CD4-positive, alpha-beta memory T cell (primary cell): ENCODE measurements around the gene RGS18. TPM values are rescaled to one million over a fixed set of nuclear protein-coding genes. Genes with fewer than 3 reads are reported as not detected.
"Not testable (repeated sequence)": the region's sequence is repeated elsewhere in the genome, so short reads cannot be mapped to it uniquely, and the experiment has no call there.

Experiments used
- CTCF ChIA-PET: fragments of 350-600 bp; sonication (Branson Sonifier 250); formaldehyde crosslinking; loops from one replicate; lab custom pipeline; 2021; ENCODE audit warnings: inconsistent platforms; ENCODE audit not compliant: partially characterized antibody; lab: Charles Lee
- POLR2A ChIA-PET: fragments of 350-600 bp; sonication (Branson Sonifier 250); formaldehyde crosslinking; loops from one replicate; lab custom pipeline; 2021; ENCODE audit not compliant: partially characterized antibody; lab: Charles Lee
- DNase-seq, 5 donors: peaks; one replicate each; pipeline versions ENCODE4 v3.0.0 to v3.0.0-alpha.2; 2020 to 2022; ENCODE audit warnings: mixed read lengths in 1 of 5
- H3K27ac ChIP-seq: one replicate; pipeline ENCODE4 v1.7.0; 2013; ENCODE audit warnings: low read depth, low read length
- H3K27me3 ChIP-seq: 2 replicates; pipeline ENCODE4 v1.7.0; 2013; ENCODE audit warnings: mild to moderate bottlenecking, low read length, moderate library complexity; ENCODE audit not compliant: insufficient read depth
- H3K36me3 ChIP-seq: 2 replicates; pipeline ENCODE4 v1.7.0; 2013; ENCODE audit warnings: mild to moderate bottlenecking, low read length, moderate library complexity; ENCODE audit not compliant: insufficient read depth
- H3K4me1 ChIP-seq: 2 replicates; pipeline ENCODE4 v1.7.0; 2013; ENCODE audit warnings: mild to moderate bottlenecking, low read length, moderate library complexity; ENCODE audit not compliant: insufficient read depth
- H3K4me3 ChIP-seq, 2 donors: one replicate each; pipeline ENCODE4 v1.7.0; 2013; ENCODE audit warnings: low read length in 2 of 2, mild to moderate bottlenecking in 1 of 2
- H3K9me3 ChIP-seq, 2 donors: one replicate each; pipeline ENCODE4 v1.7.0; 2013; ENCODE audit warnings: low read length in 2 of 2, control low read depth in 1 of 2; ENCODE audit not compliant: control insufficient read depth in 1 of 2
- H3K27ac Mint-ChIP-seq, 7 donors: one replicate each; pipeline ENCODE4 v1.8.0; 2020 to 2021; ENCODE audit warnings: mixed read lengths in 7 of 7, mild to moderate bottlenecking in 6 of 7, inconsistent platforms in 3 of 7, moderate library complexity in 3 of 7
- H3K27me3 Mint-ChIP-seq, 2 donors: one replicate each; pipeline ENCODE4 v1.8.0; 2020 to 2021; ENCODE audit warnings: mixed read lengths in 2 of 2
- H3K36me3 Mint-ChIP-seq, 2 donors: one replicate each; pipeline ENCODE4 v1.8.0; 2020 to 2021; ENCODE audit warnings: mixed read lengths in 2 of 2, inconsistent platforms in 1 of 2, mild to moderate bottlenecking in 1 of 2
- H3K4me1 Mint-ChIP-seq, 4 donors: one replicate each; pipeline ENCODE4 v1.8.0; 2020 to 2021; ENCODE audit warnings: mixed read lengths in 4 of 4, mild to moderate bottlenecking in 1 of 4
- H3K4me3 Mint-ChIP-seq, 8 donors: one replicate each; pipeline ENCODE4 v1.8.0; 2020 to 2021; ENCODE audit warnings: mixed read lengths in 8 of 8, mild to moderate bottlenecking in 7 of 8, moderate library complexity in 6 of 8, inconsistent platforms in 3 of 8
- H3K9me3 Mint-ChIP-seq, 8 donors: one replicate each; pipeline ENCODE4 v1.8.0; 2020 to 2021; ENCODE audit warnings: mixed read lengths in 8 of 8, mild to moderate bottlenecking in 5 of 8, inconsistent platforms in 3 of 8, moderate library complexity in 1 of 8
- intact Hi-C: fragments of 100-400 bp; cut with micrococcal nuclease; formaldehyde crosslinking; loops from one replicate; pipeline ENCODE4 v1.15.1; 2023
- polyA plus RNA-seq, 2 donors: library from polyadenylated mRNA; unstranded; fragments of 300-500 nt; fragmentation: Illumina TruSeq; gene quantifications; one replicate each; pipeline ENCODE4 v1.2.3, GENCODE V29; 2021
- total RNA-seq, 2 experiments: library from RNA; stranded (reverse); gene quantifications; one replicate each; pipeline ENCODE4 v1.2.3, GENCODE V29; 2021

The RGS18 gene
- total and polyA plus RNA-seq, 4 experiments from 2014 or later = 1.6 to 2.4 (median 1.7) TPM

GRCh38 chr1:192225703-192226102 is 67.4 kb downstream of the RGS18 start:
- intact Hi-C loops = no loop called here
- Mint-ChIP-seq H3K36me3 (no peaks in the 10 kb centered on the region), H3K9me3 (peaks cover 0 to 7% (median 0%) of the 10 kb centered on the region in 8 donors), H3K27me3 (no peaks in the 10 kb centered on the region), H3K27ac (no peak overlapping the region), H3K4me1 (no peaks in the 10 kb centered on the region), H3K4me3 (no peak overlapping the region)
- Histone ChIP-seq H3K9me3 (no peaks in the 10 kb centered on the region), H3K27ac (no peak overlapping the region), H3K27me3 (no peaks in the 10 kb centered on the region), H3K4me1 (no peaks in the 10 kb centered on the region), H3K4me3 (no peak overlapping the region), H3K36me3 (no peaks in the 10 kb centered on the region)
- ChIA-PET POLR2A (no interaction called here), CTCF (no interaction called here)
- DNase-seq = no peak

DNA sequence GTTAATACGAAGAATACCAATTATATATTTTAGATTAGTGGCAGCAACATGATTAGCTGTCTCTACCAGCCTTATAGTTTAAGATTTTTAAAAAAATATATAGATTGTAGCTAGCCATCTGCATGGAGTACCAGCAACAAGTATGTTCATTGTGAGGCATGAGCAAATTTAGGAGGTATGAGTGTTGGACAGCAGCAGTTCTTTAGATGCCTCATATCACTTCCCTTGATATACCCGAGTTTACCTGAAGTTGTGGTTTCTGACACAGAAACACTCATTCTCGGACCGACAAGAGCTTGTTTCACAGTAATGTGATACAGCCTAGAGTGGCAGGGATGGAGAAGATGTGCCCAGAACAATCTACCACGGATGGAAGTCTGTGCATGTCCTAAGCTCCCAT is 69.1 kb downstream of the RGS18 start:
- Mint-ChIP-seq H3K4me1 (no peaks in the 10 kb centered on the region), H3K4me3 (no peak overlapping the region), H3K36me3 (no peaks in the 10 kb centered on the region), H3K27me3 (no peaks in the 10 kb centered on the region), H3K27ac (no peak overlapping the region), H3K9me3 (peaks cover 0 to 7% (median 0%) of the 10 kb centered on the region in 8 donors)
- no peak for DNase-seq
- Histone ChIP-seq H3K4me1 (no peaks in the 10 kb centered on the region), H3K27me3 (no peaks in the 10 kb centered on the region), H3K36me3 (no peaks in the 10 kb centered on the region), H3K9me3 (no peaks in the 10 kb centered on the region), H3K27ac (no peak overlapping the region), H3K4me3 (no peak overlapping the region)
- intact Hi-C loops = no loop called here
- POLR2A ChIA-PET = no interaction called here
- CTCF ChIA-PET = no interaction called here

GRCh38 chr1:192227980-192228379 is 69.7 kb downstream of the RGS18 start:
- H3K9me3 ChIP-seq, H3K27ac Mint-ChIP-seq, intact Hi-C loops, POLR2A ChIA-PET, H3K27ac ChIP-seq, H3K4me1 ChIP-seq, CTCF ChIA-PET, H3K4me3 ChIP-seq, H3K36me3 Mint-ChIP-seq, H3K27me3 ChIP-seq, H3K36me3 ChIP-seq, H3K4me1 Mint-ChIP-seq, H3K27me3 Mint-ChIP-seq, H3K9me3 Mint-ChIP-seq, DNase-seq, H3K4me3 Mint-ChIP-seq: not testable (repeated sequence)

GRCh38 chr1:192232817-192233417 is 74.7 kb downstream of the RGS18 start:
- Histone ChIP-seq H3K4me3 (no peak overlapping the region), H3K4me1 (no peaks in the 10 kb centered on the region), H3K9me3 (no peaks in the 10 kb centered on the region), H3K27ac (no peak overlapping the region), H3K36me3 (no peaks in the 10 kb centered on the region), H3K27me3 (no peaks in the 10 kb centered on the region)
- H3K27me3 Mint-ChIP-seq = peaks cover 0 to 2% of the 10 kb centered on the region in 2 donors
- POLR2A ChIA-PET = no interaction called here
- intact Hi-C loops = no loop called here
- CTCF ChIA-PET = no interaction called here
- H3K9me3 Mint-ChIP-seq = peaks cover 0 to 5% (median 0%) of the 10 kb centered on the region in 8 donors
- no peak overlapping the region for H3K27ac Mint-ChIP-seq
- no peaks in the 10 kb centered on the region for H3K36me3 Mint-ChIP-seq
- DNase-seq = no peak
- no peaks in the 10 kb centered on the region for H3K4me1 Mint-ChIP-seq
- no peak overlapping the region for H3K4me3 Mint-ChIP-seq

DNA sequence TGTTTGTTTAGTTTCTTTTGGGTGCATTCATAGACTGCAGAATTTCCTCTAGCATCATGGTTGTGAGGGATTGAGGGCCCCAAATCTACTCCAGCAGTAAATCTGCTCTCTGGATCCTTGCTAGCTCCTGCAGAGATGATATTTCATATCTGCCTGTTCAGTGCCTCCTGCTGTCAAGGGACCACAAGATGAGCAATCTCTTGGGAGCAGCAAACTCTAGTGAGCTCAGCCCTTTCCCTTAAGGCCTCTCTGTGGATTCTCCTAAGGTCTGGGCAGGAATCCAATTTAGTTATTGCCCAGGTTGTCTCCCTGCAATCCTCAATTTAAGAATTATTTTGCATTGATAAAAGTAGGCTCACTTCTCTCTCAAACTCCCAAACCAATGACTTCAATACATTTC is 76.9 kb downstream of the RGS18 start:
- peaks cover 0 to 5% (median 0%) of the 10 kb centered on the region in 8 donors for H3K9me3 Mint-ChIP-seq
- H3K27me3 Mint-ChIP-seq = peaks cover 0 to 2% of the 10 kb centered on the region in 2 donors
- Histone ChIP-seq H3K36me3 (no peaks in the 10 kb centered on the region), H3K4me1 (no peaks in the 10 kb centered on the region), H3K4me3 (no peak overlapping the region), H3K27me3 (no peaks in the 10 kb centered on the region), H3K9me3 (no peaks in the 10 kb centered on the region), H3K27ac (no peak overlapping the region)
- ChIA-PET CTCF (no interaction called here), POLR2A (no interaction called here)
- no peak overlapping the region for H3K27ac Mint-ChIP-seq
- no peaks in the 10 kb centered on the region for H3K4me1 Mint-ChIP-seq
- DNase-seq = no peak
- intact Hi-C loops = no loop called here
- H3K4me3 Mint-ChIP-seq = no peak overlapping the region
- no peaks in the 10 kb centered on the region for H3K36me3 Mint-ChIP-seq

Other genes with a start within 250 kb of the RGS18 start
- not detected for gene RGS21, start 158.5 kb downstream of the RGS18 start, total RNA-seq
- not detected for gene RGS21, start 158.5 kb downstream of the RGS18 start, polyA plus RNA-seq